ENCODE data around the gene SPHK1.
"Not testable (repeated sequence)": the region's sequence is repeated elsewhere in the genome, so short reads cannot be mapped to it uniquely, and the experiment has no call there.

SPHK1 gene

GRCh38 chr17:76345377-76345974 lies 38.9 kb upstream of the SPHK1 start:
- DNase-seq (ENCODE audit: low read depth) = no peak
- no peak overlapping the region for H3K4me3 ChIP-seq (ENCODE audit: low read depth, low read length)
- TF ChIP-seq CTCF (IDR thresholded peaks at IDR 0.05; ENCODE audit: control insufficient read depth, extremely low read depth, insufficient read depth) = no peak

- DNase-seq (ENCODE audit: low read depth) = not testable (repeated sequence)
Measured at GRCh38 chr17:76346936-76347335, 37.5 kb upstream of the SPHK1 start.

GRCh38 chr17:76350463-76350862 lies 33.9 kb upstream of the SPHK1 start:
- no peak overlapping the region for H3K4me3 ChIP-seq (ENCODE audit: low read depth, low read length)
- DNase-seq (ENCODE audit: low read depth) = no peak
- no peak for TF ChIP-seq CTCF (IDR thresholded peaks at IDR 0.05; ENCODE audit: control insufficient read depth, extremely low read depth, insufficient read depth)

More at GRCh38 chr17:76346936-76347335, 37.5 kb upstream of the SPHK1 start:
- H3K4me3 ChIP-seq (ENCODE audit: low read depth, low read length) = not testable (repeated sequence)

GRCh38 chr17:76351526-76352071 lies 32.8 kb upstream of the SPHK1 start:
- H3K4me3 ChIP-seq (ENCODE audit: low read depth, low read length) = no peak overlapping the region

GRCh38 chr17:76353004-76353598 lies 31.3 kb upstream of the SPHK1 start:
- no peak for DNase-seq (ENCODE audit: low read depth)
- no peak for TF ChIP-seq CTCF (IDR thresholded peaks at IDR 0.05; ENCODE audit: control insufficient read depth, extremely low read depth, insufficient read depth)
- peak overlapping the region; percentile 90 for H3K4me3 ChIP-seq (ENCODE audit: low read depth, low read length)

More at GRCh38 chr17:76351526-76352071, 32.8 kb upstream of the SPHK1 start:
- no peak for TF ChIP-seq CTCF (IDR thresholded peaks at IDR 0.05; ENCODE audit: control insufficient read depth, extremely low read depth, insufficient read depth)
- DNase-seq (ENCODE audit: low read depth) = no peak

GRCh38 chr17:76353599-76354316 lies 30.7 kb upstream of the SPHK1 start, which contains the start of gene PRPSAP1:
Gene PRPSAP1 (minus strand): TSS chr17:76353916. CDS start chr17:76353703, 213 bp downstream.
- peak within 1 kb of the TSS; percentile 90 for H3K4me3 ChIP-seq (ENCODE audit: low read depth, low read length)
- TF ChIP-seq CTCF (IDR thresholded peaks at IDR 0.05; ENCODE audit: control insufficient read depth, extremely low read depth, insufficient read depth) = no peak
- DNase-seq (ENCODE audit: low read depth) = peak; percentile 82

GRCh38 chr17:76354317-76354729 lies 30.1 kb upstream of the SPHK1 start:
- no peak for TF ChIP-seq CTCF (IDR thresholded peaks at IDR 0.05; ENCODE audit: control insufficient read depth, extremely low read depth, insufficient read depth)
- DNase-seq (ENCODE audit: low read depth) = no peak
- H3K4me3 ChIP-seq (ENCODE audit: low read depth, low read length) = peak overlapping the region; percentile 90

All from LNCaP clone FGC (cell line).